ENCODE data around the gene REEP1. TPM values are rescaled to one million over a fixed set of nuclear protein-coding genes. Genes with fewer than 3 reads are reported as not detected.
A peak's percentile ranks its signal among the peaks of the same experiment; 100 is the strongest.

Gene REEP1
- total RNA-seq, 4 donors from 2014 or later: 1.7 to 12.0 (median 3.6) TPM

DNA sequence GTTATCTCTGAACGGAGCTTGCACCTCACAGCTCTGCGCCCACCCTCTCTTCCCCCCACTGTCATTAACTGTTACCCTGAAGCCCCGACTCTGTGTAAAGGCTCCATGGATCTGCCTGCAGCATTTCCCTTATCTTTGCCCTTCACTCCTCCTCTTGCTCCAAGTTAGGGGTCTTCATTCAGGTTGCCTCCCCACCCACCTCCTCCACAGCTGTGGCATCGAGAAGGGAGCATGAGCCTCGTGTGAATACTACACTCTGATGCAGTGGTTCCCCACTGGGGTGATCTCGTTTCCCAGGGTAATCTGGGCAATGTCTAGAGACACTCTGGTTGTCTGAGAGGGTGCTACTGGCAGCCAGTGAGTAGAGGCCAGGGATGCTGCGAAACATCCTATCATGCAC lies 51.4 kb downstream of the REEP1 start:
- no peak overlapping the region for H3K4me3 ChIP-seq
- no peak for TF ChIP-seq CTCF (IDR thresholded peaks at IDR 0.05)
- no peak for TF ChIP-seq POLR2A (IDR thresholded peaks at IDR 0.05)
- H3K27me3 ChIP-seq: no peaks in the 10 kb centered on the region
- H3K4me1 ChIP-seq: no peaks in the 10 kb centered on the region
- no peaks in the 10 kb centered on the region for H3K36me3 ChIP-seq
- DNase-seq: no peak
- H3K27ac ChIP-seq: no peak overlapping the region
- H3K9me3 ChIP-seq: no peaks in the 10 kb centered on the region

DNA sequence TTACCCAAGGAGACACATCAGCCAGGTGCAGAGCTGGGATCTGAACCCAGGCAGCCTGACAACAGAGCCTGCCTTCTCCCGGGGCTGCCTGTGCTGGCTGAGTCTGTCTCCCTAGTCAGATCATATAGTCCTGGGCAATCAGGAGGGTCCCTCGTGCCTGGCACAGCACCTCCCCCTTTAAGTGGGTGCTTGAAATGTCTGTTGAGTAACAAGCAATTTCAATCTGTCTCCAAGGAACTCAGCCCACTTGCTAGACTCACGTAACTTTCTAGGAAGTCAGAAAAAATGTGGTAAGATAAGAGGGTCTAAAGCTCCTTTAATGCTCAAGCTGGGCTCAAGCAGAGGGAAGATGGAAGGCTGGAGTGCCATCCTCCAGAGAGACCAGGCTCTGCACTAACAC lies 51.9 kb downstream of the REEP1 start:
- DNase-seq: no peak
- no peak overlapping the region for H3K4me3 ChIP-seq
- no peak for TF ChIP-seq POLR2A (IDR thresholded peaks at IDR 0.05)
- no peak for TF ChIP-seq CTCF (IDR thresholded peaks at IDR 0.05)
- H3K27ac ChIP-seq: no peak overlapping the region
- no peaks in the 10 kb centered on the region for H3K9me3 ChIP-seq
- H3K36me3 ChIP-seq: no peaks in the 10 kb centered on the region
- H3K27me3 ChIP-seq: no peaks in the 10 kb centered on the region
- H3K4me1 ChIP-seq: no peaks in the 10 kb centered on the region

DNA sequence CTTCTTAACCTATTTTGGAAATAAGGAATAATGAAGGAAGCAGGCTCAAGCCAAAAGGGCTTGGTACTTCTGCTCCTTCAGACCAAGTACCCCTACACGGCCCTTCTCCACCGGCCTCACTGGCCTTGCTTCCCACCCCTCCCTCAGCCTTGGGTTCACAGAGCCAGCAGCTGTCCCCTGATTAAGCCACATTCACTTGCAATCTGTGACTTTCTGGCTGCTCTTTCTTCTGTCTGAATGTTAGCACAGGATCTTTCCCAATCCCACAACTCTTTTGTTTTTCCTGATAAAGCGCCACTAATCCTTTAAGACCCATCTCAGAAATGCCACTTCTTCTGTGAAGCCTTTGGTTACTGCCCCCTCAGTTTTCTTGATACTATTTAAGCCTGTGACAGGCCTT lies 52.4 kb downstream of the REEP1 start:
- Histone ChIP-seq H3K4me1 (peaks cover 0 to 4% (median 0%) of the 10 kb centered on the region in 4 donors), H3K27ac (no peak overlapping the region), H3K9me3 (no peaks in the 10 kb centered on the region), H3K4me3 (no peak overlapping the region), H3K36me3 (no peaks in the 10 kb centered on the region), H3K27me3 (no peaks in the 10 kb centered on the region)
- TF ChIP-seq CTCF (IDR thresholded peaks at IDR 0.05) (no peak), POLR2A (IDR thresholded peaks at IDR 0.05) (no peak)
- DNase-seq: no peak

DNA sequence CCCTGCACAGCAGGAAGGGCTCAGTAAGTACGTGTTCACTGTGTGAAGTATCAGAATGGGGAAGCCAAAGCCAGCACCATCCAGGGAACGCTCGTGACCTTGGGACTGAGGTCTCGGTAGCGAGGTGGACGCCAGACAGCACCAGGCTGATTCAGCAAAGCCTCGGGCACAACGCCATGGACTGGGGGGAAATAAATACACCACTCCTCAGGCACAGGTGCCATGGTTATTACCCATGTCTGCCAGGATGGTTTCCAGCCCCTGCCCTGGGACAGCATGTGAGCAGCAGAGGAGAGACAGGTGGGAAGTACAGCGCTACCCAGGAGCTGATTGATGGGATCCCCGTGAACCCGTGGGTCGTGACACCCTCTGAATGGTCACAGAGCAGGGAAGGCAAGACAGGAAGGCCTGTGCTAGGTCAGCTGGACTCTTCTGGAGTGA lies 53.0 kb downstream of the REEP1 start:
- no peak for DNase-seq
- peaks cover 0 to 10% (median 0%) of the 10 kb centered on the region in 4 donors for H3K4me1 ChIP-seq
- no peaks in the 10 kb centered on the region for H3K36me3 ChIP-seq
- no peaks in the 10 kb centered on the region for H3K9me3 ChIP-seq
- TF ChIP-seq CTCF (IDR thresholded peaks at IDR 0.05): no peak
- no peak for TF ChIP-seq POLR2A (IDR thresholded peaks at IDR 0.05)
- H3K27ac ChIP-seq: peak overlapping the region in 1 of 4 donors; percentile 11
- no peak overlapping the region for H3K4me3 ChIP-seq
- H3K27me3 ChIP-seq: no peaks in the 10 kb centered on the region

DNA sequence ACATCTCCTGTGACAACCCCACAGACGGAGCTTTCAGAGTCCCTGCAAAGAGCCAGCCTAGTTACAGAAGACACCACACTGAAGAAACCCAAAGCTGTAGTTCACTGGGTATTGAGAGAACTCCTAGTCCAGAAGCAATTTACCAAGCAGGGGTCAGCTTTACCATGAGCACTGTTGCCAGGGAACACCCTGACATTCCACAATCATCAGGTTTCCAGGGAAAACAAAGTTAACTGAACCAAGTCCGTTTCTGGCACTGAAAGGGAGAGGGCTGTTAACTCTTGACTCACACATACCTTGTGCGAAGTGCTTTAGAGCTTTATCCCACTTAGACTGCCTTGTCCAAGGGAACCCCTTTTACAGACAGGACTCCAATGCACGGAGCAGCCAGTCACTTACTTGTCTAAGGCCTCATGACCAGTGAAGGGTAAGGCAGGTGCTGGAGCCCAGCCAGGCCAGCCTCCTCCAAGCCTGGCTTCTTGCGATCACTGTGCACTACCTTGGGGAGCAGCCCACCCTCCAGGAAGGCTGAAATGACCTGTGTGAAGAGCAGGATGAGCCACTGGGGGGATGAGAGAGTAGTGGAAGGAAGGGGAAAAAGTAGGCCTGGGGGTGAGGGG lies 53.9 kb downstream of the REEP1 start:
- peak overlapping the region in 1 of 4 donors; percentile 11 for H3K27ac ChIP-seq
- no peak for DNase-seq
- no peak overlapping the region for H3K4me3 ChIP-seq
- H3K36me3 ChIP-seq: no peaks in the 10 kb centered on the region
- peaks cover 0 to 17% (median 0%) of the 10 kb centered on the region in 4 donors for H3K4me1 ChIP-seq
- no peaks in the 10 kb centered on the region for H3K27me3 ChIP-seq
- TF ChIP-seq POLR2A (IDR thresholded peaks at IDR 0.05) (no peak), CTCF (IDR thresholded peaks at IDR 0.05) (no peak)
- H3K9me3 ChIP-seq: no peaks in the 10 kb centered on the region

All from Peyer's patch (tissue), 4 donors.